Testis (tissue), 3 donors: ENCODE measurements around the gene ASAP2. TPM values are rescaled to one million over a fixed set of nuclear protein-coding genes. Genes with fewer than 3 reads are reported as not detected.

ENCODE experiments used
- DNase-seq: peaks from one replicate; pipeline ENCODE4 v3.0.0-alpha.2; 2019
- H3K27ac ChIP-seq, 2 donors: fragments of 200-600 bp; sonication (generic); one replicate each; pipeline ENCODE4 v1.5.1; 2019
- H3K27me3 ChIP-seq: fragments of 200-600 bp; sonication (generic); one replicate; pipeline ENCODE4 v1.5.1; 2019
- H3K36me3 ChIP-seq: fragments of 200-600 bp; sonication (generic); one replicate; pipeline ENCODE4 v1.5.1; 2017; ENCODE audit warnings: low read depth; ENCODE audit errors: missing control alignments
- H3K4me1 ChIP-seq: fragments of 200-600 bp; sonication (generic); one replicate; pipeline ENCODE4 v1.5.1; 2019
- H3K4me3 ChIP-seq, 2 donors: fragments of 200-600 bp; sonication (generic); one replicate each; pipeline ENCODE4 v1.5.1; 2017 to 2019
- H3K9me3 ChIP-seq: fragments of 200-600 bp; sonication (generic); one replicate; pipeline ENCODE4 v1.5.1; 2017
- POLR2A ChIP-seq: fragments of 450-650 bp; IDR thresholded peaks from one replicate; pipeline ENCODE4 v1.6.1; 2017; ENCODE audit warnings: antibody characterized with exemption, mild to moderate bottlenecking, moderate library complexity
- WGBS, 2 donors: methylation state at CpG; one replicate each; pipeline ENCODE4 v1.1.5; 2018; 5-methylcytosine and 5-hydroxymethylcytosine counted together
- intact Hi-C: fragments of 100-400 bp; cut with DNase I; formaldehyde crosslinking; loops from one replicate; pipeline ENCODE4 v1.15.1; 2023; ENCODE audit warnings: low total_unique reads
- polyA plus RNA-seq: library from polyadenylated mRNA; stranded (reverse); fragments of 350-450 nt; fragmentation: Illumina TruSeq; extraction: RNeasy Lipid Tissue Mini Kit (QIAGEN cat#74804); gene quantifications from one replicate; pipeline ENCODE4 v1.2.3, GENCODE V29; 2014; ENCODE audit warnings: low read depth, low replicate concordance; ENCODE audit not compliant: insufficient read depth
- total RNA-seq, 2 donors: library from RNA; depleted of rRNA; stranded (reverse); fragments of >200 nt; gene quantifications; one replicate each; pipeline ENCODE4 v1.2.3, GENCODE V29; 2016
- TF ChIP-seq, protein P1 (sequence below), 3 experiments: fragments of 450-650 bp in 2 of 3; fragments of 200-600 bp in 1 of 3; sonication (generic) in 1 of 3; IDR thresholded peaks; one replicate each; pipeline ENCODE4 v1.5.1; 2016 to 2019; ENCODE audit warnings: antibody characterized with exemption in 3 of 3, mild to moderate bottlenecking in 2 of 3, moderate library complexity in 1 of 3

The ASAP2 gene
- total and polyA plus RNA-seq, 3 donors from 2014 or later, result 42.4 to 87.2 (median 79.0) TPM

- H3K27ac ChIP-seq, result no peak overlapping the region
- no peak for TF ChIP-seq POLR2A
- TF ChIP-seq, protein P1, sequence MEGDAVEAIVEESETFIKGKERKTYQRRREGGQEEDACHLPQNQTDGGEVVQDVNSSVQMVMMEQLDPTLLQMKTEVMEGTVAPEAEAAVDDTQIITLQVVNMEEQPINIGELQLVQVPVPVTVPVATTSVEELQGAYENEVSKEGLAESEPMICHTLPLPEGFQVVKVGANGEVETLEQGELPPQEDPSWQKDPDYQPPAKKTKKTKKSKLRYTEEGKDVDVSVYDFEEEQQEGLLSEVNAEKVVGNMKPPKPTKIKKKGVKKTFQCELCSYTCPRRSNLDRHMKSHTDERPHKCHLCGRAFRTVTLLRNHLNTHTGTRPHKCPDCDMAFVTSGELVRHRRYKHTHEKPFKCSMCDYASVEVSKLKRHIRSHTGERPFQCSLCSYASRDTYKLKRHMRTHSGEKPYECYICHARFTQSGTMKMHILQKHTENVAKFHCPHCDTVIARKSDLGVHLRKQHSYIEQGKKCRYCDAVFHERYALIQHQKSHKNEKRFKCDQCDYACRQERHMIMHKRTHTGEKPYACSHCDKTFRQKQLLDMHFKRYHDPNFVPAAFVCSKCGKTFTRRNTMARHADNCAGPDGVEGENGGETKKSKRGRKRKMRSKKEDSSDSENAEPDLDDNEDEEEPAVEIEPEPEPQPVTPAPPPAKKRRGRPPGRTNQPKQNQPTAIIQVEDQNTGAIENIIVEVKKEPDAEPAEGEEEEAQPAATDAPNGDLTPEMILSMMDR (IDR thresholded peaks at IDR 0.05), result no peak
- H3K36me3 ChIP-seq, result no peaks in the 10 kb centered on the region
- H3K27me3 ChIP-seq, result no peaks in the 10 kb centered on the region
- DNase-seq, result no peak
- WGBS, 2 donors, result 77 to 81% methylated on average over 10 of the region's 10 CpGs
- no peaks in the 10 kb centered on the region for H3K9me3 ChIP-seq
- no peak overlapping the region for H3K4me3 ChIP-seq
- H3K4me1 ChIP-seq, result peaks cover 10% of the 10 kb centered on the region
- intact Hi-C loops, result no loop called here
These were observed 31.7 kb upstream of the ASAP2 start for GRCh38 chr2:9174771-9175437.

DNA sequence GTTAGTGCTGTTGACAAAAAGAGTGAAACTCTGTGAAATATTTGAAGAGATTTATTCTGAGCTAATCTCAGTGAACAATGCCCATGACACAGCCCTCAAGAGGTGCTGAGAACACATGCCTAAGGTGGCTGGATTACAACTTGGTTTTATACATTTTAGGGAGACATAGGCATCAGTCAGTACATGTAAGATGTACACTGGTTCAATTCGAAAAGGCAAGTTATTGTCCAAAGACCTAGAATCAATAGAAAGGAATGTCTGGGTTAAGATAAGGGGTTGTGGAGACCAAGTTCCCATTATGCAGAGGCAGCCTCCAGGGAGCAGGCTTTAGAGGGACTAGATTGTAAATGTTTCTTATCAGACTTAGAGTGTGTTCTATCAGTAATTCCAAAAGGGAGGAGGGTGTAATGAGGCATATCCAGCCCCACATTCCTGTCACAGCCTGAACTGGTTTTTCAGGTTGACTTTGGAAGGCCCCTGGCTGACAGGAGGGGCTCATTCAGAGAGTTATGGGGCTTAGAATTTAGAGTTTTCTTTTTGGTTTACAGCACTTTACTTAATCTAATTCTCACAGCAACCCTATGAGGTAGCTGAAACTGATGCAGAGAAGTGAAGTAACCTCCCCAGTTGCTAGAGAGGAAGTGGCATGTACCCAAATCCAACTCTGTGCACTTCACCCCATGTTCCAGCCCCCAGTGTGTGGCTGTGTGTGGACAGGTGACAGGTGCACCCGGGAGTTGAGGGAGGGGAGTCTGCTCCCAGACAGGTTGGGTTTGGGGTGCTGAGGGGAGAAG is 28.3 kb upstream of the ASAP2 start:
- H3K27ac ChIP-seq, result peak overlapping the region in 1 of 2 donors; percentile 71
- WGBS, 2 donors, result 56 to 58% methylated on average over 2 of the region's 2 CpGs
- peaks cover 10% of the 10 kb centered on the region for H3K4me1 ChIP-seq
- H3K9me3 ChIP-seq, result no peaks in the 10 kb centered on the region
- no peak overlapping the region for H3K4me3 ChIP-seq
- DNase-seq, result no peak
- H3K27me3 ChIP-seq, result no peaks in the 10 kb centered on the region
- no peaks in the 10 kb centered on the region for H3K36me3 ChIP-seq
- intact Hi-C loops, result no loop called here
- TF ChIP-seq, protein P1 (IDR thresholded peaks at IDR 0.05), result no peak
- TF ChIP-seq POLR2A, result no peak

DNA sequence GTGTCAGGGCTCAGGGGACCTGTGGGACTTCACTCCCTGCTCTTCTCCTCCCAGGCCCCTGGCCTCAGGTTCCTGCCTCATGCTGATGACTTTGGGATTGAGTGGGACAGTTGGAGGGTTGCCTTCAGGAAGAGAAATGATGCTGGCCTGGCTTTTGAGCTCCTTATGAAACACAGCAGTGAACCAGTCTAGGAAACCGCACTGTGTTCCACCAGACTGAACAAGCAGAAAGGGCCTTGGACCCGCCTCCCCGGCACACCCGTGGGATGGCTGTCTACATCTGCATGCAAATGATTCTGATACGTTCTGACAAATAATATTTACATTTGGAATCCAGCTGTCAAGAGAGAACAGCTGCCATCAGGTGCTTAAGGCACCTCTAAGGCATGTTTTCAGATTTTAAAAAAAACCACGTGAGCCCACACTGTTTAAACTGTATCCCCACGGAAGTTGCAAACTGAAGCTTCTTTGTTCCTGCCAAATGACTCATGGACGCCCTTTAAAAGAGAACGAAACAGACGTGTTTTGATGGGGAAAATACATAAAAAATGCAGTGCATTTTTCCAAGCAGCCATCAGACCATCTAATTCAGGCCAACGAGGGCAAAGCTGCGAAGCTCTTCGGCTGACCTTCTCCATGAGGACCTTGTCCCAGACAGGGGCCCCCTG is 27.6 kb upstream of the ASAP2 start:
- H3K4me3 ChIP-seq, result no peak overlapping the region

DNA sequence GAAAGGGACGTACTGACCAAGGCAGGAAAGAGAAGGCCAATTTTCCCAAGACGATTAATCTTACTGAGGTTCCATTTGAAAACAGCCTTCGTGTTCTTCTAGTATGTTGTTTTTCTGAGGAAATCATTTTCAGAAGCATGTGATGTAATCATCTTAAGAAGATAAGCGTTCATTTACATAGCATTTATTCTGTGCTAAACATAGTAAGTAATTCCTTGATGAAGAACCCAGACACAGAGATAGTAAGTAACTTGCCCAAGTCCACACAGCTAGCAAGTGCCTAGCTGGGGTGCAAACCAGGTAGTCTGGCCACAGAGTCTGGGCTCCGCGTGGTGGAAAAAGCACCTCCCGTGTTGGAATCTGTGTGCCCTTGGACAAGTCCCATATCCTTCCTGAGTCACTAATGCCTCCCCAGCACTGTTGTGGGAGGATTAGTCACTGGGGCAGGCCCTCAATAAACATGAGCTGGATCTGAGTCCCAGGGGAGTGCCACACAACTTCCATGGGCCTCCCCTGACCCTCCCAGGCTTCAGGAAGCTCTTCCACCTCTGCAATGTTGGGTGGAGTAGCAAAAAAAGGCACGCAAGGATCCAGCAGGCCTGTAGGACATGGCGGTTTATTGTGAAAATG is 26.9 kb upstream of the ASAP2 start:
- DNase-seq, result no peak
- no peaks in the 10 kb centered on the region for H3K36me3 ChIP-seq
- H3K4me3 ChIP-seq, result no peak overlapping the region
- no peaks in the 10 kb centered on the region for H3K9me3 ChIP-seq
- no peaks in the 10 kb centered on the region for H3K27me3 ChIP-seq
- peak overlapping the region; percentile 63 to 71 for H3K27ac ChIP-seq
- no peak for TF ChIP-seq POLR2A
- TF ChIP-seq, protein P1 (IDR thresholded peaks at IDR 0.05), result no peak
- peaks cover 12% of the 10 kb centered on the region for H3K4me1 ChIP-seq
- intact Hi-C loops, result no loop called here
- WGBS, 2 donors, result 57 to 71% methylated on average over 6 to 9 of the region's 9 CpGs

More for the DNA sequence above, 27.6 kb upstream of the ASAP2 start:
- TF ChIP-seq POLR2A, result no peak
- TF ChIP-seq, protein P1 (IDR thresholded peaks at IDR 0.05), result no peak
- Histone ChIP-seq H3K9me3 (no peaks in the 10 kb centered on the region), H3K36me3 (no peaks in the 10 kb centered on the region), H3K4me1 (peaks cover 11% of the 10 kb centered on the region), H3K27me3 (no peaks in the 10 kb centered on the region), H3K27ac (peak overlapping the region in 1 of 2 donors; percentile 71)
- DNase-seq, result peak; percentile 29
- 50 to 51% methylated on average over 13 of the region's 13 CpGs for WGBS, 2 donors
- intact Hi-C loops, result no loop called here
